GM18870 (cell line): ENCODE results near the gene HINT1.

Experiments
- ATAC-seq: cut with Tn5 transposase; IDR thresholded peaks from one replicate; pipeline ENCODE4 v1.9.1; 2021; ENCODE audit warnings: moderate library complexity; ENCODE audit not compliant: unreplicated experiment

HINT1 gene

DNA sequence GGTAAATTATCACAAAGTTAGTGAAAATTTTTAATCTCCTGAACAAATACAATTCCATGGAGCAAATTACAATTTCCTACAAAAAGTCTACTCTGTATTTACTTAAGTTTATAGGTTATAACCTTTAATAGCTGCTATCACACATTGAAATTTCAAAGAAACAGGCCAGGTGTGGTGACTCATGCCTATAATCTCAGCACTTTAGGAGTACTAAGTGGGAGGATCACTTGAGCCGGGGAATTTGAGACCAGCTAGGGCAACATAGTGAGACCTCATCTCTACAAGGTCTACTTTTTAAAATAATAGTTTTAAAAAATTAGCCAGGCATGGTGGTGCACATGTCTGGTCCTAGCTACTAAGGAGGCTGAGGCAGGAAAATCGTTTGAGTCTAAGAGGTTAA lies 50.3 kb downstream of the HINT1 start:
- no peak for ATAC-seq

- no peak for ATAC-seq
Measured at GRCh38 chr5:131112424-131112823, 52.6 kb downstream of the HINT1 start.

- ATAC-seq = no peak
Measured at GRCh38 chr5:131110256-131110594, 54.8 kb downstream of the HINT1 start.

DNA sequence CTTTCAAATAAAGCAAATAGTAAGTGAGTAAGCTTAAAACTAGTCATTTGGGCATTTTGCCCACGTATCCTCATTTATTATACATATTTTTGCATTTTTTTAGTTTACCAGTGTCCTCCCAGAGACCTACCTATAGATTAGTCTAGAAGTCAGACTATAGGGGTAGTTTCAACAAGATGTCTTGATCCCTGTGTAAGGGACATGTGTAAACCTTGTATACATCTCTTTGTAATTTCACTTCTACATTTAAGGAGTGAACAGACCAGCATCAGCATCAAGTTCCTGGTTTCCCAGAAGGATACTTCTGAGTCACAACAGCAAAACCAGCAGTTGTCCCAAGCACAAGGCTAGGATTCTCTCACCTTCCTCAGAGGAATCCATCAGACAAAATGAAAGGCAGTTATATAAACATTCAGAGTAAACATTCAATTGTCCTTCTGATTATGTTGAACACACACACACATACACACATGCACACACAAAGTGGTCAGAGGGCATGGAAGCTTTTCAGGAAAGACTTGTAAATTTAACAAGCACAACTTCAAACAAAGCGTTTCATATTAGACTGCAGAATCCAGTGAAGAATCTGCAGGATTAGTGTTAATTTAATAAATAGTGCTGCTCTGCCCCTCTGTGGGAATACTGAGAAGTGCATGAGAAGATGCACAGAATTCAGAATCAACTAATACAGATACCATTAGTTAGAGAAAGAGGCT lies 55.4 kb downstream of the HINT1 start:
- peak; percentile 86 for ATAC-seq
